ENCODE results near the gene SLC25A42. TPM values are rescaled to one million over a fixed set of nuclear protein-coding genes. Genes with fewer than 3 reads are reported as not detected.
"Not testable (repeated sequence)": the region's sequence is repeated elsewhere in the genome, so short reads cannot be mapped to it uniquely, and the experiment has no call there.

SLC25A42 gene
- total RNA-seq, 1 experiment from 2014 or later = 6.2 TPM

GRCh38 chr19:19135713-19136112 lies 71.9 kb downstream of the SLC25A42 start:
- not testable (repeated sequence) for DNase-seq (ENCODE audit: low read depth)

DNA sequence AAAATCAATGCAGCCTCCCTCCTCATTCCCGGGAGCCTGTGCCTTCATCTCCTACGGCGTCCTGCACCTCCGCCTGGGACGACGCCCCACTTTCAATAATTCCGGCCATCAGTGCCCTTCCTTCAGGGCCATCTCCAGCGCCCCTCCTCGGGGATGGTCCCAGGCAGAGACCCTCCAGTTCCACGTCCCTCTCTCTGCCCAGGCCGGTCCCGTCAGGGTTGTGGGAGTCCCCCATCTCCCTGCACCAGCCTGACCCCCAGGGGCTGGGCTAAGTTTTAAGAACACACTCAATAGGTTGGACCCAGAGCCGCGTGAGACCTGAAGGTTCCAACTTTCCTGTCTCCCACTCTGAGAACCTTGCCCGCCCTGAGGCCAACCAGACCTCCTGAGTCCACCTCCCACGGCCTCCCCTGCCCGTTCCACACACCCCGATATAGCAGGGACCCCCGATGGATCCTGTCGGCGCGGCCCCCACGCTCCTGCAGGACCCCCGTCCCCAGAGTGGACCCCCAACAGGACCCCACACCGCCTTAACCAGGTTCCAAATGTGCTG lies 73.8 kb downstream of the SLC25A42 start:
- DNase-seq (ENCODE audit: low read depth) = no peak

GRCh38 chr19:19138109-19138981 lies 74.6 kb downstream of the SLC25A42 start, which contains the start of gene TMEM161A:
Gene TMEM161A, minus strand, starts transcription at chr19:19138478. Its CDS starts 50 bp downstream, at chr19:19138428.
- peak; percentile 99 for DNase-seq (ENCODE audit: low read depth)

DNA sequence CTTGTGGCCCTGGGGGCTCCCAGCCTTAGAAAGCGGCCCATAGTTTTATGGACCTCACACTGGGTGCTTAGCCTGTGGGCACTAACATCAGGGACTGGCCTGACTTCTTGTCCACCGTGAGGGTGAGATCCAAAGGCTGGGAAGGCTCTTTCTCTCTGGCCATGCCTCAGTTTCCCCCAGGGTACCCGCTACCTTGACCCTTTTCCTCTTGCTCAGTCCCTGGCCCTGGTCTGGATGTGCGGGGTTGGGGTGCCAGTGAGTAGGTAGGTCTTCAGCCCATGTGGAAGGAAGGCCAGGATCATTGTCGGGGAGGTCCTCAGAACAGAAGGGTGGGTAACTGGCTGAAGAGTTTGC lies 76.1 kb downstream of the SLC25A42 start:
- DNase-seq (ENCODE audit: low read depth) = no peak

DNA sequence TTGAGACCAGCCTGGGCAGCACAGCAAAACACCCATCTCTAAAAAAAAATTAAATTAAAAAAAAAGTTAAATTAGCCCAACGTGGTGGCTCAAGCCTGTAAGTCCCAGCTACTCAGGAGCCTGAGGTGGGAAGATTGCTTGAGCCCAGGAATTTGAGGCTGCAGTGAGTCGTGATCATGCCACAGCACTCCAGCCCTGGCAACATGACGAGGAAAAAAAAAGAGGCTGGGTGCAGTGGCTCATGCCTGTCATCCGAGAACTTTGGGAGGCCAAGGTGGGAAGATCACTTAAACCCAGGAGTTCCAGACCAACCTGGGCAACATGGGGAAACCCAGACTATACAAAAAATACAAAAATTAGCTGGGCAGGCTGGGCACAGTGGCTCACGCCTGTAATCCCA lies 76.7 kb downstream of the SLC25A42 start:
- no peak for DNase-seq (ENCODE audit: low read depth)

DNA sequence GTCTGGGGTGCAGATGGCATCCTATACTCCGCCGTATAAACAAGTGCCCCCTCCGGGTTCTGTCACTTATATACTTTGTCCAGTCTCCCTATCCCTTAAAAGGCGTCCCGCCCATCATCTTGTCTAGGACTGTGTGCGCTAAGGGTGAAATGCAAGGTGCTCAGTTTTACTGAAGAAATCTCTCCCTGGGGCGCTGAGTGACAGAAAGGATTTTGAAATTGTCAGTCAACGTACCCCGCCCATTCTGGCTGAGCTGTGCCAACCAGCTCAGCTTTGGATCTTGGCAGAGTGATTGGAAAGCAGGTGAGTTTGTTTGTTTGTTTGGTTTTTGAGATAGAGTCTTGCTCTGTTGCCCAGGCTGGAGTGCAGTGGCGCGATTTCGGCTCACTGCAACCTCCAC lies 78.6 kb downstream of the SLC25A42 start:
- no peak for DNase-seq (ENCODE audit: low read depth)

DNA sequence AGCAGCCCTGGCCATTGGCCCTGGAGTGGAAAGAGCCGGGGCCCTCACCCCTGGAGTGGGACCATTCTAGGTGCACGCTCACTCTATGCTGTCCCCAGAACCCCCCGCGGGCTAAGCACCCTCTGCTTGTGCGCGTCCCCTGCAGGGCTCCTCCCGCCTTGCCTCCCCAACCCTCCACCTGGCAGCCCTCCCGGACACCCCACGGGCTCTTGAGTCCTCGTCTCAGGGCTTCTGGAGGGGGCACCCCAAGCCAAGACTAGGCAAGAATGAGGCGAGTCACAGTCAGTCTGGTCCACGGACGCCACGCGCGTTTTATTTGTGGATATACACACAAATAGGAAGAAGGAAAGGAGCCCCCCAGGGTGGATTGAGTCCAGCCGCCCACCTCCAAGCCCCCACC lies 81.5 kb downstream of the SLC25A42 start:
- DNase-seq (ENCODE audit: low read depth) = no peak

- peak; percentile 78 for DNase-seq (ENCODE audit: low read depth)
These were observed 82.2 kb downstream of the SLC25A42 start for GRCh38 chr19:19145684-19146608.

- DNase-seq (ENCODE audit: low read depth) = no peak
These were observed 83.1 kb downstream of the SLC25A42 start for GRCh38 chr19:19146865-19147264.

DNA sequence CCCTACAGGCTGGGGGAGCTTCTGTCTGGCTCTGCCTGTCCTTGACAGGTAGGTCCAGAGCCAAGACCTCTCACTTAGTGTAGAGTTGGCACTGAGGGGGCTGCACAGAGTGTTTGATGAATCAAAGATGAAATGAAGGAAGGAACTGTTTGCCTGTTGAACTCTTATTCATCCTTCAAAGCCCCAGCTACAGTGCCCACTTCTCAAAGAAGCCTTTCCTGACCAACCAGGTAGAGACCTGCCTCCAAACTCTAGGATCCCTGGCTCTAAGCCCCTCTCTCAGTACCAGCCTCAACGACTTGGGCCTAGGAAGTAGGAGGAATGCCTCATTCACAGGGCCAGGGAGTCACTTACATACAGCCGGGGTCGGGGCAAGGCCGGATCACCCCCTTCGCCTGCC lies 83.5 kb downstream of the SLC25A42 start:
- DNase-seq (ENCODE audit: low read depth) = no peak

GRCh38 chr19:19148504-19148903 lies 84.7 kb downstream of the SLC25A42 start:
- not testable (repeated sequence) for DNase-seq (ENCODE audit: low read depth)

GRCh38 chr19:19149435-19149834 lies 85.6 kb downstream of the SLC25A42 start:
- no peak for DNase-seq (ENCODE audit: low read depth)

- no peak for DNase-seq (ENCODE audit: low read depth)
These were observed 87.6 kb downstream of the SLC25A42 start for GRCh38 chr19:19151418-19151817.

GRCh38 chr19:19152668-19153384 lies 89.0 kb downstream of the SLC25A42 start:
- DNase-seq (ENCODE audit: low read depth) = no peak

DNA sequence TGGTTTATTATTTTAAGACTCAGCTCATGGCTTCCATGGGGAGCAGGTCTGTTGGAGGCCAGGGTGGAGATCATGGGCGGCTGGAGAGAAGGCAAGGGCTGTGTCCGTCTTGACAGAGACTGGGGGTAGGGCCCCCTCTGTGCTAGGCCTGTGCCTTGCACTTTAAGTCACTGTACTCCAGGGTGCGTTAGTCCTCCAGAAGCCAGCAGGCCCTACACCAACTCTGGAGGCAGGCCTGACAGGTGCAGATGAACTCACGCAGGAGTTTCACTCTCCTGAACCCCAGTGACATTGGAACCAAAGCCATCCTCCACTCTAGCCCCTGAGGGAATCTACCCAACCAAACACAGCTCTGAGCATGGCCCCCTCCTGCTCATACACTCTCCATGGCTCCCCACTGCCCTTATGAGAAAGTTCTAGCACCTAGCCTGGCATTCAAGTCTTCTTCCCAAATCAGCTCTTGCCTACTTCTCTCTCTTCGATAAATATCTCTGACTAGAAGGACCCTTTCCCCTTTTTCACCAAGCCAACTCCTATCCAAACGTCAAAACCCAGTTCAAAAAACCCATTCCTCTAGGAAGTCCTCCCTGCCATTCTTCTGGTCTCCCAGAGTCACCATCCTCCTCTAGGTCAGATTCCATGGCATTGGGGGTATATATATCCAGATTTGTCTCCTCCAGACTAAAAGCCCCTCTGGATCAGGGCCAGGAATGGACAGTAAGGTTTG lies 91.1 kb downstream of the SLC25A42 start:
- no peak for DNase-seq (ENCODE audit: low read depth)

GRCh38 chr19:19155495-19156219 lies 91.9 kb downstream of the SLC25A42 start:
- no peak for DNase-seq (ENCODE audit: low read depth)

DNA sequence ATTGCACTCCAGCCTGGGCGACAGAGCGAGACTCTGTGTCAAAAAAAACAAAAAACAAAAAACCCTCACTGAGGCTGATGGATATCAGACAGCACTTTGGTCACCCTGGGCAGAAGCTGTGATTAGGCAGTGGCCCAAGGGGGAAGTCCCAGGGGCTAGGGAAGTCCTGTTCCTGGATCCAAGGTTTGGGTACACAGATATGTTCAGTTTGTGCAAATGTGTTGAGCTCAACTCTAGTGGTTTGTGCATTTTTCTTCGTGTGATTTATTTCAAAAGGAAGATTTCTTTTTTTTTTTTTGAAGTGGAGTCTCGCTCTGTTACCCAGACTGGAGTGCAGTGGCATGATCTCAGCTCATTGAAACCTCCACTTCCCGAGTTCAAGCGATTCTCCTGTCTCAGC lies 94.0 kb downstream of the SLC25A42 start:
- DNase-seq (ENCODE audit: low read depth) = no peak

- DNase-seq (ENCODE audit: low read depth) = no peak
These were observed 95.7 kb downstream of the SLC25A42 start for GRCh38 chr19:19159534-19159933.

GRCh38 chr19:19160461-19161035 lies 96.8 kb downstream of the SLC25A42 start:
- no peak for DNase-seq (ENCODE audit: low read depth)

- DNase-seq (ENCODE audit: low read depth) = no peak
These were observed 98.7 kb downstream of the SLC25A42 start for GRCh38 chr19:19162495-19162894.
